ENCODE data around the gene FUT8. TPM values are rescaled to one million over a fixed set of nuclear protein-coding genes. Genes with fewer than 3 reads are reported as not detected.

Gene FUT8
- total and polyA plus RNA-seq, 2 experiments from 2014 or later, result 17.4 to 35.4 TPM

DNA sequence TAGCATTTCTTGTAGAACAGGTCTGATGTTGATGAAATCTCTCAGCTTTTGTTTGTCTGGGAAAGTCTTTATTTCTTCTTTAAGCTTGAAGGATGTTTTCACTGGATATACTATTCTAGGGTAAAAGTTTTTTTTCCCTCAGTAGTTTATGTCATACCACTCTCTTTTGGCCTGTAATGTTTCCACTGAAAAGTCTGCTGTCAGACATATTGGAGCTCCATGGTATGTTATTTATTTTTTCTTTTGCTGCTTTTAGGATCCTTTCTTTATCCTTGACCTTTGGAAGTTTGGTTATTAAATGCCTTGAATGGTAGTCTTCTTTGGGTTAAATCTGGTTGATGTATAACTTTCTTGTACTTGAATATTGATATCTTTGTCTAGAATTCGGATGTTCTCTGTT is 306.1 kb downstream of the FUT8 start:
- Histone ChIP-seq H3K4me3 (no peak overlapping the region), H3K36me3 (no peaks in the 10 kb centered on the region)

DNA sequence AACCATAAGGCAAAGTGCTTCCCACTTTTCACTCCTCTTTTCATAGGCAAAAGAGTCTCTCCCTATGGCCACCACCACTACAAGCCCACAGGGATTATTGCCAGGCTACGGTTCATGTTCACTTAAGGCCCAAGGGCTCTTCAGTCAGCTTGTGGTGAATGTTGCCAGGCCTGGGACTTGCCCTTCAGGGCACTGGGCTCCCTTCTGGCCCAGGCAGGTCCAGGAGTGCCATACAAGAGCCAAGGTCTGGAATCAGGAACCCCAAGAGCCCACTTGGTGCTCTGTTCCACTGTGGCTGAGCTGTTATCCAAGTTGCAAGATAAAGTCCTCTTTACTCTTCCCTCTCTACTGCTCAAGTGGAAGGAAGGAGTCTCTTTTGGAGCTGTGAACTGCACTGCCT is 307.6 kb downstream of the FUT8 start:
- DNase-seq (ENCODE audit: low read depth in 1 of 2, low spot score in 1 of 2), result no peak
- H3K4me3 ChIP-seq, result no peak overlapping the region
- no peaks in the 10 kb centered on the region for H3K27me3 ChIP-seq
- no peak overlapping the region for H3K27ac ChIP-seq
- no peak for TF ChIP-seq CTCF (IDR thresholded peaks at IDR 0.05; ENCODE audit: low read depth, low read length)
- peaks cover 5% of the 10 kb centered on the region for H3K36me3 ChIP-seq
- no peaks in the 10 kb centered on the region for H3K9me3 ChIP-seq (ENCODE audit: low read depth)
- no peaks in the 10 kb centered on the region for H3K4me1 ChIP-seq (ENCODE audit: low read depth)

More for the DNA sequence above, 306.1 kb downstream of the FUT8 start:
- Histone ChIP-seq H3K27ac (no peak overlapping the region), H3K27me3 (no peaks in the 10 kb centered on the region), H3K9me3 (ENCODE audit: low read depth) (no peaks in the 10 kb centered on the region), H3K4me1 (ENCODE audit: low read depth) (no peaks in the 10 kb centered on the region)
- DNase-seq (ENCODE audit: low read depth in 1 of 2, low spot score in 1 of 2), result no peak
- no peak for TF ChIP-seq CTCF (IDR thresholded peaks at IDR 0.05; ENCODE audit: low read depth, low read length)

GRCh38 chr14:65720743-65721142 is 308.2 kb downstream of the FUT8 start:
- Histone ChIP-seq H3K27me3 (no peaks in the 10 kb centered on the region), H3K9me3 (ENCODE audit: low read depth) (no peaks in the 10 kb centered on the region), H3K4me3 (no peak overlapping the region), H3K27ac (no peak overlapping the region), H3K36me3 (peaks cover 6% of the 10 kb centered on the region), H3K4me1 (ENCODE audit: low read depth) (no peaks in the 10 kb centered on the region)
- no peak for DNase-seq (ENCODE audit: low read depth in 1 of 2, low spot score in 1 of 2)
- TF ChIP-seq CTCF (IDR thresholded peaks at IDR 0.05; ENCODE audit: low read depth, low read length), result no peak

DNA sequence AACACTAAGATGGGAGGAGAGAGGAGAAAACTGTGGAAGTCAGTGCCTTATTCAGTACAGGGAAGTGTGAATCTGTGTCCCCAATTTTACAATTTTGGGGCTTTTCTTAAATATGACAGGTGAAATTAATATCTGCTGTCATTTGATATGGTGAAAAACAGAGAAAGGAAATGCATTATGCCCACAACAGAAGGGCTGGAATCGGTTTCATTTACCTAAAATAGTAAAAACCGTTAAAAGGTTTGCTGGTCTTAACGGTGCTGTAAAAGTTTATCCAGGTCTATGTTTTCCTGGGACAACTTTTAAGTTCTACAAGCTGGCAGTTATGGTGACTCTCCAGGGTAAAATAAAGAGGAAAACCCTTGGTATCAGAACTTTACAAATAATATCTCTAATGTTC is 310.8 kb downstream of the FUT8 start:
- TF ChIP-seq CTCF (IDR thresholded peaks at IDR 0.05; ENCODE audit: low read depth, low read length), result no peak
- Histone ChIP-seq H3K27ac (no peak overlapping the region), H3K36me3 (peaks cover 6% of the 10 kb centered on the region), H3K4me1 (ENCODE audit: low read depth) (no peaks in the 10 kb centered on the region), H3K4me3 (no peak overlapping the region), H3K9me3 (ENCODE audit: low read depth) (no peaks in the 10 kb centered on the region), H3K27me3 (no peaks in the 10 kb centered on the region)
- no peak for DNase-seq (ENCODE audit: low read depth in 1 of 2, low spot score in 1 of 2)

DNA sequence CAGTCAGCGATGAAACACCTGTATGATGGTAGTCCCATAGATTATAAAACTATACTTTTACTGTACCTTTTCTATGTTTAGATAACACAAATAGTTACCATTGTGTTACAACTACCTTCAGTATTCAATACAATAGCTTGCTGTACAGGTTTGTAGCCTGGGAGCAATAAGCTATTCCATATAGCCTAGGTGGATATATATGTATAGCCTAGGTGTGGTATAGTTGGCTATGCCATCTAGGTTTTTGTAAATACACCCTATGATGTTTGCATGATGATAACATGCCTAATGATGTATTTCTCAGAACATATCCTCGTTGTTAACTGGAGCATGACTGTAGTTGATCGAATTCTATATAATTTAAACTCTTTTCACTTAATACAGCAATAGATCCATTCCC is 316.1 kb downstream of the FUT8 start:
- H3K27me3 ChIP-seq, result no peaks in the 10 kb centered on the region

More for the DNA sequence above, 316.1 kb downstream of the FUT8 start:
- peaks cover 6% of the 10 kb centered on the region for H3K36me3 ChIP-seq
- H3K9me3 ChIP-seq (ENCODE audit: low read depth), result no peaks in the 10 kb centered on the region
- no peak for TF ChIP-seq CTCF (IDR thresholded peaks at IDR 0.05; ENCODE audit: low read depth, low read length)
- no peaks in the 10 kb centered on the region for H3K4me1 ChIP-seq (ENCODE audit: low read depth)
- DNase-seq (ENCODE audit: low read depth in 1 of 2, low spot score in 1 of 2), result no peak
- no peak overlapping the region for H3K27ac ChIP-seq
- H3K4me3 ChIP-seq, result no peak overlapping the region

Data from cardiac muscle cell (in vitro differentiated cells and primary cell).